Psoas muscle (tissue), 8 donors: ENCODE results near the gene ZNF554. TPM values are rescaled to one million over a fixed set of nuclear protein-coding genes. Genes with fewer than 3 reads are reported as not detected.
"Not testable (repeated sequence)": the region's sequence is repeated elsewhere in the genome, so short reads cannot be mapped to it uniquely, and the experiment has no call there.

Experiments used
- ATAC-seq, 4 donors: fragments of 200-7000 bp; cut with Tn5 transposase; one replicate each; pipeline ENCODE4 v1.9.1; 2020; ENCODE audit warnings: moderate library complexity in 3 of 4, mild to moderate bottlenecking in 2 of 4
- DNase-seq, 2 donors: peaks; one replicate each; pipeline ENCODE4 v3.0.0-alpha.2; 2020
- H3K27ac ChIP-seq: fragments of 200-600 bp; one replicate; pipeline ENCODE4 v1.8.0; 2022
- H3K27me3 ChIP-seq, 3 donors: fragments of 200-600 bp in 1 of 3; one replicate each; pipeline versions ENCODE4 v1.6.1 to v1.8.0; 2013 to 2022; ENCODE audit warnings: low read length in 2 of 3, mild to moderate bottlenecking in 2 of 3, moderate library complexity in 1 of 3; ENCODE audit not compliant: insufficient read depth in 3 of 3
- H3K36me3 ChIP-seq, 2 donors: fragments of 200-600 bp in 1 of 2; one replicate each; pipeline versions ENCODE4 v1.6.1 to v1.8.0; 2013 to 2022; ENCODE audit warnings: low read depth in 1 of 2, mild to moderate bottlenecking in 1 of 2, moderate library complexity in 1 of 2; ENCODE audit not compliant: insufficient read depth in 1 of 2
- H3K4me1 ChIP-seq: fragments of 200-600 bp; one replicate; pipeline ENCODE4 v1.8.0; 2022
- H3K4me3 ChIP-seq: fragments of 200-600 bp; one replicate; pipeline ENCODE4 v1.8.0; 2022; ENCODE audit warnings: mild to moderate bottlenecking
- H3K9me3 ChIP-seq: fragments of 200-600 bp; one replicate; pipeline ENCODE4 v1.8.0; 2022
- WGBS, 3 donors: extraction: QIAGEN DNeasy Blood & Tissue Kit; methylation state at CpG; one replicate each; pipeline versions ENCODE4 v1.1.6 to v1.1.7; 2013; 5-methylcytosine and 5-hydroxymethylcytosine counted together
- intact Hi-C, 2 donors: fragments of 100-400 bp; cut with DNase I; formaldehyde crosslinking; loops; one replicate each; pipeline versions ENCODE4 v1.11.0 to v1.14.2; 2022
- polyA plus RNA-seq, 3 donors: library from polyadenylated mRNA; stranded (reverse); fragments of 200-250 nt; gene quantifications; one replicate each; pipeline ENCODE4 v1.2.3, GENCODE V29; 2013
- total RNA-seq, 4 donors: library from RNA; stranded (reverse); fragmentation: NEBNext Ultra II Directional in 2 of 4; extraction: Animal tissue kit (Norgen Biotek cat#: 25700) in 2 of 4; gene quantifications; one replicate each; pipeline versions ENCODE4 v1.2.1 to v1.2.4, GENCODE V29; 2021 to 2023
- TF ChIP-seq, protein P1 (sequence below): fragments of 200-600 bp; IDR thresholded peaks from one replicate; pipeline ENCODE4 v1.8.0; 2022; ENCODE audit warnings: antibody characterized with exemption
- donor health status: healthy with polysubstance abuse.
- donor health status: DM: no; HTN: no; CAD: no; lungs with moderate emphysema.
- donor health status: Bipolar disorder and iron deficiency.
- donor health status: healthy.
- donor health status: DM: yes; HTN: yes; CAD: no.
- donor health status: DM: no; HTN: no; CAD: no.
- donor health status: DM: no; HTN: no; CAD: no.
- donor health status: DM: yes; HTN: yes; CAD: no.

ZNF554 gene
- total and polyA plus RNA-seq, 7 donors: 1.8 to 6.5 (median 4.0) TPM

GRCh38 chr19:2815191-2815614 lies 4.5 kb upstream of the ZNF554 start:
- no peak overlapping the region for H3K27ac ChIP-seq
- H3K4me3 ChIP-seq: no peak overlapping the region
- no peaks in the 10 kb centered on the region for H3K27me3 ChIP-seq

GRCh38 chr19:2815923-2816322 lies 3.7 kb upstream of the ZNF554 start:
- TF ChIP-seq, protein P1, sequence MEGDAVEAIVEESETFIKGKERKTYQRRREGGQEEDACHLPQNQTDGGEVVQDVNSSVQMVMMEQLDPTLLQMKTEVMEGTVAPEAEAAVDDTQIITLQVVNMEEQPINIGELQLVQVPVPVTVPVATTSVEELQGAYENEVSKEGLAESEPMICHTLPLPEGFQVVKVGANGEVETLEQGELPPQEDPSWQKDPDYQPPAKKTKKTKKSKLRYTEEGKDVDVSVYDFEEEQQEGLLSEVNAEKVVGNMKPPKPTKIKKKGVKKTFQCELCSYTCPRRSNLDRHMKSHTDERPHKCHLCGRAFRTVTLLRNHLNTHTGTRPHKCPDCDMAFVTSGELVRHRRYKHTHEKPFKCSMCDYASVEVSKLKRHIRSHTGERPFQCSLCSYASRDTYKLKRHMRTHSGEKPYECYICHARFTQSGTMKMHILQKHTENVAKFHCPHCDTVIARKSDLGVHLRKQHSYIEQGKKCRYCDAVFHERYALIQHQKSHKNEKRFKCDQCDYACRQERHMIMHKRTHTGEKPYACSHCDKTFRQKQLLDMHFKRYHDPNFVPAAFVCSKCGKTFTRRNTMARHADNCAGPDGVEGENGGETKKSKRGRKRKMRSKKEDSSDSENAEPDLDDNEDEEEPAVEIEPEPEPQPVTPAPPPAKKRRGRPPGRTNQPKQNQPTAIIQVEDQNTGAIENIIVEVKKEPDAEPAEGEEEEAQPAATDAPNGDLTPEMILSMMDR: no peak
- DNase-seq: no peak

More at GRCh38 chr19:2815191-2815614, 4.5 kb upstream of the ZNF554 start:
- 89 to 92% (median 90%) methylated on average over 13 of the region's 13 CpGs for WGBS, 3 donors
- Histone ChIP-seq H3K4me1 (peaks cover under 1% of the 10 kb centered on the region), H3K36me3 (peaks cover 0 to 21% of the 10 kb centered on the region in 2 donors), H3K9me3 (no peaks in the 10 kb centered on the region)
- TF ChIP-seq, protein P1: no peak
- ATAC-seq: no peak
- no peak for DNase-seq
- intact Hi-C loops: no loop called here

DNA sequence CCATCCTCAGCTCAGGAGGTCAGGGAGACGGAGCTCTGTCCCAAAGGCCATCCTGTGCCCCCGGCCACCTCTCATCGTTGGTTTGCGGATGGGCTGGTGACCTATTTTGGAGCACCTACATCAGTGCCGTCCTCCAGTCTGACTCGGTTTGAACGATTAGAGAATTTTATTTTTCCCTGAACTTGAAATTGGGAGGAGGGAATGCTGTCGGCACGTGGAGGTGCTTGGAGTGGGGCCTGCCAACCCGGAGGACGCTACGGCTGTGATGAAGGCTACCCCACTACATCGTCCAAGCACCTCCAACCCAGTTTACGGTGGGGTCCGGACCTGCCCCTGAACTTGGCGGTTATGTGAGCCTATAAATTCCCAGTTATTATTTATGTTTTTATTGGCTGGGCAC lies 3.0 kb upstream of the ZNF554 start:
- ATAC-seq (no peak), DNase-seq (no peak)
- TF ChIP-seq, protein P1: no peak
- H3K27me3 ChIP-seq: no peaks in the 10 kb centered on the region
- no peak overlapping the region for H3K4me3 ChIP-seq
- intact Hi-C loops: no loop called here
- H3K36me3 ChIP-seq: peaks cover 0 to 10% of the 10 kb centered on the region in 2 donors
- H3K4me1 ChIP-seq: peaks cover 5% of the 10 kb centered on the region
- H3K9me3 ChIP-seq: no peaks in the 10 kb centered on the region
- WGBS, 3 donors: 83 to 88% (median 86%) methylated on average over 16 of the region's 16 CpGs
- no peak overlapping the region for H3K27ac ChIP-seq

More at GRCh38 chr19:2815923-2816322, 3.7 kb upstream of the ZNF554 start:
- 81 to 86% (median 84%) methylated on average over 15 of the region's 15 CpGs for WGBS, 3 donors
- Histone ChIP-seq H3K27ac (no peak overlapping the region), H3K4me1 (peaks cover 5% of the 10 kb centered on the region), H3K4me3 (no peak overlapping the region), H3K9me3 (no peaks in the 10 kb centered on the region), H3K27me3 (no peaks in the 10 kb centered on the region), H3K36me3 (peaks cover 0 to 16% of the 10 kb centered on the region in 2 donors)
- no peak for ATAC-seq
- intact Hi-C loops: no loop called here

DNA sequence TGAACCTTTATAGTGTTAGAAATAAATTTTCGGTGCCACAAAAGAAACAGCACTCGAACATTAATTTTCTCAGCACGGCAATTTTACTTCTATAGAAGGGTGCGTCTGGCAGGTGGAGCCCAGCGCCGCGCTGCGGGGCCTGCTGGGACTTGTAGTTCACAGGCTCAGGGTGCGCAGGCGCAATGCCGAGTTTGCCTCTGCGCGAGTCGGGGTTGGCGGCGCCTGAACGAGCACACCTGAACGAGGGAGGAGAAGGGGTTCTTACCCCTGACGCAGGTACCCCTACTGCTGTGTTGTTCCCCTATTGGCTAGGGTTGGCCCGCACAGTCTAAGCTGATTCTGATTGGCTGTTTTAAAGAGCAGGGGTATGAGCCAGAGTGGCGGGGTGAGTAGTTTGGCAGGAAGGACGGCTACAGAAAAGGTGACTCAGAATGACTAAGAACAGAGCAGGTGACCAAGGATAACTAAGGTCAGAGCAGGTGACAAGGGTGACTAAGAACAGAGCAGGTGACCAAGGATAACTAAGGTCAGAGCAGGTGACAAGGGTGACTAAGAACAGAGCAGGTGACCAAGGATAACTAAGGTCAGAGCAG lies 2.3 kb upstream of the ZNF554 start:
- H3K9me3 ChIP-seq, H3K27me3 ChIP-seq, DNase-seq, H3K4me1 ChIP-seq, ATAC-seq, H3K27ac ChIP-seq, intact Hi-C loops, H3K4me3 ChIP-seq: not testable (repeated sequence)
- peaks cover 0 to 10% of the 10 kb centered on the region in 2 donors for H3K36me3 ChIP-seq
- WGBS, 3 donors: 71 to 76% (median 76%) methylated on average over 22 of the region's 22 CpGs

GRCh38 chr19:2820112-2820702 lies 539 bp downstream of the ZNF554 start:
- H3K4me1 ChIP-seq: peaks cover 5% of the 10 kb centered on the region
- 2 to 3% (median 3%) methylated on average over 30 to 36 of the region's 36 CpGs for WGBS, 3 donors
- TF ChIP-seq, protein P1: no peak
- no peaks in the 10 kb centered on the region for H3K27me3 ChIP-seq
- H3K27ac ChIP-seq: peak overlapping the region; percentile 74
- H3K4me3 ChIP-seq: peak overlapping the region; percentile 89
- DNase-seq (no peak), ATAC-seq (peak in 2 of 4 donors; percentile 5 to 22)
- H3K9me3 ChIP-seq: no peaks in the 10 kb centered on the region
- H3K36me3 ChIP-seq: peaks cover 0 to 25% of the 10 kb centered on the region in 2 donors
- intact Hi-C loops: no loop called here
